GM19193 (cell line): ENCODE measurements around the gene SPTBN5.

ENCODE experiments used
- POLR2A ChIP-seq: IDR thresholded peaks from 4 replicates; pipeline ENCODE4 v1.6.1; 2011; ENCODE audit not compliant: insufficient read depth, insufficient read length; ENCODE audit errors: extremely low read depth

Gene SPTBN5

DNA sequence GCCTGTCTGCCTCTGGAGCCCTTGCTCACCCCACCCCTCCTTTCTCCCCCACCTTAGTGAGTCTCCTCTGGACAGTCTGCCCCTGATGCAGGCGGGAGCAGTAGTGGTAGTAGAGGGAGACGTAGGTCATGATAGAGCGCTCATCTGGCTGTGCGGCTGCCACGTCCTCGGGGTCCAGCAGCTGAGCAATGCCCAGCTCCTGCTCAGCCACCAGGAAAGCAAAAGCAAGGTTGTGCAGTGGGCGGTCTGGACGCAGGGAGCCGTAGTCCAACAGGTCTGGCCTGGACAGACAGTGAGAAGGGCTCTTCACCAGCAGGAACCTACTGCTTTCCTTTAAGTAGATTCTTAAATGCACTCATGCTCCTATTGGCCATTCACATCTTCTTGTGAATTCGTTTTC is 6.7 kb downstream of the SPTBN5 start:
- no peak for TF ChIP-seq POLR2A

DNA sequence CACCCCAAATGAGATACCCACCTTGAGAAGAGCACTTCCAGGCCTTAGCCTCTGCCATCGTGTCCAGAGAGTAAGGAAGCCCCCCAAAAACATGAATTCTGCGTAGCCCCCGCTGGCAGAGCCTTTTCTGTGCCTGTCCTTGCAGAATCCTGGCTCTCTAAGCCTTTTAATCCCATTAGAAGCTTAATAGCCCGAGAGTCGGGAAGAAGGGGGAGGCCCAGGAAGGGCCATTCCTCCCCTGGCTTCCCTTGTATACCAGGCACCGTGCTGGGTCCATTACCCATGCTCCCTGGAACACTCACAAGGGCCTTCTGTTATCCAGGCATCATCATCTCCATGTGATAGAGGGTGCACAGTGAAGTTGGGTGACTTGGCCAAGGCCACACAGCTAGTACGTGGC is 7.1 kb downstream of the SPTBN5 start:
- TF ChIP-seq POLR2A = no peak

DNA sequence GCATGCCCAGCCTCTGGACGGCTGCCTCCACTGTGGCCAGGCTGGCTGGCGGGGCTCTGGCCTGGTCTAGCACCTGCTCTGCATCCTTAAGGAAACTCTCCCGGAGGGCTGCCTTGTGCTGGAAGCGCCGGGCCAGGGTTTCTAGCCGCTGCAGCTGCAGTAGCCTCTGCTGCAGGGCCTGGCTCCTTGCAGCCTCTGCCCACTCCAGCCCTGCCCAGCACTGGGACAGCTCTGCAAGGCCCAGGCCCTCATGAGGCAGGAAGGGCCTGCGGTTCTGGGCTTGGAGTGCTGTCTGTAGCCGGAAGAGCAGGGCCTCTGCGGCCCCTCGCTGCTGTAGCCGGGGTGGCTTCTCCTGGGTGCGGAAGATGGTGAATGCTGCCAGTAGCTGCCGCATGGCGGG is 8.0 kb downstream of the SPTBN5 start:
- no peak for TF ChIP-seq POLR2A

DNA sequence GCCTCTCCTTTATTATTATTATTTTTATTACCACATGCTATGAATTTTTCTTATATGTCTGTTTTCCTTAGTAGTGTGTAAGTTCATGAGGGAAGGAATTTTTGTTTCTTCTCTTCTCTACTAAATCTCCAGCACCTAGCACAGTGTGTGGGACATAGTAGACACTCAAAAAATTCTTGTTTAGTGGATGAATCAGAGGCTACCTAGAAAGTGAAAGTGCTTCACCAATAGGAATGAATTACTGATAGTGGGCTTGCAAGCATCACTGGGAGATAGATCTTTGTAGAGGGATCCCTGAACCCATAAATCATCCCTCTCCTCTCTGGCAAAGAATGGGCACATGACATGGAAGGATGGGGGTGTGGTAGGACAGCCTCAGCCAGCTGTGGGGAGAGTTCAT is 8.5 kb downstream of the SPTBN5 start:
- TF ChIP-seq POLR2A = no peak

DNA sequence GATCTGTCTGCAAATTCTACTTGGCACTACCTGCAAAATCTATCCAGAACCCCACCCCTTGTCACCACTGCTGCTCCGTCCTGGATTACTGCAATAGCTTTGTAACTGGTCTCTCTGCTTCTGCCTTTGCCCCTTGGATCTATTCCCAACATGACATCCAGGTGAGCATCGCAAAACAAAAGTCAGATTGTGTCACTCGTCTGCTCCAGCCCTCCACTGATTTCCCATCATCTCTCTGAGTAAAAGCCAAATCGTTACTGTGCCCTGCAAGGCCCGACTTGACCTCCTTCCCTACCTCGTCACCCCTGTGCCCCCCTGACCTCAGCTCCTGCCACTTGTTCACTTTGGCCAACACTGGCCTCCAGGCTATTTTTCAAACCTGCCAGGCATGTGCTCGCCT is 9.4 kb downstream of the SPTBN5 start:
- no peak for TF ChIP-seq POLR2A

DNA sequence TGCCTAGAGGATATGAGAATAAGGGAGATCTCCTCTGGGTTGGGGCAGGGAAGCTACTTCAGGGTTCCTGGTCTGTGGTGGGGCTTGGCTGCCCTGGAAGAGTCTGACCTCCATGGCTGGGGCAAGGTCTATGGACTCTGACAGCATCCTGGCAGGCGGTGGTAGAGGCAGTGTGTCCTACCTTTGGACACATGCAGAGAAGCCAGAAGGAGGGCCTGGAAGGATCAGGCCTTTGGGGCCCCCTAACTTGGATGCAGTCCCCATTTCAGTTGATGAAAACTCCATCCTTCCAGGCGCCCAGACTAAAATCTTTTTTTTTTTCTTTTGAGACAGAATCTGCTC is 10.4 kb downstream of the SPTBN5 start:
- TF ChIP-seq POLR2A = no peak

DNA sequence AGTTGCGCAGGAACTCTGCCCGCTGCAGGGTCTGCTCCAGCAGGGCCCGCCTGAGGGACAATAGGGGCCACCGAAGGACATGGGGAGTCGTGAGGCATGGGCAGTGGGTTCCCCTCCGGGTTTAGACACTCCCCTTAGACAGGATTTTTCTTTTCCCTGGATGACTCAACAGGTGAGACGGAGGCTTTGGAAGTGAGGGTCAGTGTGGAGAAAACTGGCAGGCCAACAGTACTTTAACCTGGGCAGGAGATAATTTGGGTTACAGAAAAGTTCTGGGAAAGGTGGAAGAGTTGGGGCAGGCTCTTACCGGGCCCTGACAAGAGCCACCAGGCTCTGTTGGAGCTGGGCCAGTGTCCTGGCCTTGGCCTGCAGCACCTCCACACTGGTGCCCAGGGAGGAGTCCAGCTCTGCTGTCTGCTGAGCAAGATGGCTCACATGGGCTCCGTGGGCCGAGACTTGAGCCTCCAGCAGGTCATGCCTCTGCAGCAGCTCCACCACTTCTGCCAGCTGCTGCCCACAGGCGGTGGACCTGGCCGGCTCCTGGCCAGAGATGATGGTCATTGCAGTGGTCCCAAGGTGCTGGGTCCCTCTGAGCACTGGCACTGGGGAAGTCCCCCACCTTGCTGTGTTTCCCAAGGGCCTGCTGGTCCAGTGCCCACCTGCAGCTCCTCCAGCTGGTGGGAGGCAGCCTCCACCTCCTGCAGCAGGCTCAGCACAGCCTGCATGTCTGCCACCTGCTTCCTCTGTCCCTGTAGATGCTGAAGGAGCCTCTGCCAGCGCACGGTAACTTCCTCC is 11.0 kb downstream of the SPTBN5 start:
- no peak for TF ChIP-seq POLR2A

DNA sequence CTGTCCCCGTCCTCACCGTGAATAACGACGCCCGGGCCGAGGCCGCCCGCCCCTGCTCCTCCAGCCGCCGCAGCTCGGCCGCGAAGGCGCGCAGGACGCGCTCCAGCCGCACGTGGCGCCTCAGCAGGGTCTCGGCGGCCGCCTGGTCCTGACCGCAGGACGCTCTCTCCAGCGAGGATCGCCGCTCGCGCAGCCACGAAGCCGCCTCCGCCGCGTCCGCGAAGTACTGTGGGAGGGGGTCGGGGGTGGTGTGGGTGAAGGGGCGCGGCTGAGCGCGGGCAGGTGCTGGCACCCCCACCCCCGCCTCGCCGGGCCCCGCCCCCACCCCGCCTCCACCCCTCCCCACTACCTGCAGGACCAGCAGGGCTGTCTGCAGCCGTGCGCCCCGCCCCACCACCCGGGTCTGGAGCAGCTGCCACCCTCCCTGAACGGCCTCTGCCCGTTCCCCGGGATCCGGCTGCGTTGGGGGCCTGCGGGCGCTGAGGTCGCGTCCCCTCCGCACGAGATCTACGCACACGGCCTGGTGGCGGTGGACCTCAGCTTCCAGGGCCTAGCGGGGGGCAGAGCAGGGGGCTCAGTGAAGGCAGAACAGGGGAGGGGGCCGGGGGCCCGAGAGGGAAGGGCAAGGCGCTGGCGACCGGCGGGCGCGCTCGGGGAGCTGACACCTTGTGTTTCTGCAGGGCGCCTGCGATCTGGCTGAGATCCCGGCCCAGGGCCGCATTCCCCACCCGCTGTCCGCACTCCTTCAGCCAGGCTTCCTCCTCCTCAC is 11.7 kb downstream of the SPTBN5 start:
- TF ChIP-seq POLR2A = no peak

DNA sequence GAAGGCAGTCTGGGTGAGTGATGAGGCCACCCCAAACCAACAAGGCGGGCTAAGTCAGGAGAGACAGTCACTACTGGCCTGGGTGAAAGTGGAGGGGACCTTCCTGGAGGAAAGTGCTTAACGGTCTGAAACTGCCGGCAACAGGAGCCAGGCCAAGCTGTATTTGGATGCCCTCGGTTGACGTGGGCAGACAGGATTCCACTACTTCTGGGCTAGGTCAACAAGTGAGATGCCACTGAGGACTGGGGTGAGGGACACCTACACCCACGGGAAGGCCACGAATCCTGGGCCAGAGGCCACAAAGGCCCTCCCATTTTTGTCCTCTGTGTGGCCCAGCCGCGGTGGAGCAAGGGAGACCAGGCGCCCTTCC is 12.3 kb downstream of the SPTBN5 start:
- no peak for TF ChIP-seq POLR2A

DNA sequence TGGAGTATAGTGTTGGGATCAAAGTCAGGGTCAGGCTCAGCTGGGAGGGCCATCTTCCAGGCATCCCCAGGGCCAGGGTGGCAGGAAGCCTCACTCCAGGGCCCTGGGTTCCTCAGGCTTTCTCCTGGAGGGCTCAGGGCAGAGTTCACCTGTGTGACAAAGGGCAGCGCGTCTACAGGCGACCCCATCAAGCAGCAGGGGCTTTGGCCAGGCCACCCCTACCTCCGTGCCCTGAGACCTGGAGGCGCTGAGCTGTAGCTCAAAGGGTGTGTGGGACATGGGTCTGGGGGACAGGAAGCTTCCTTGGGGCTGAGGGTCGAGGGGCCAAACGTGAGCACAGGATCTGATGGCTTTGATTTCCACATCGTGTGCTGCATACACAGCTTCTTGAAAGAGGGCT is 12.8 kb downstream of the SPTBN5 start:
- TF ChIP-seq POLR2A = no peak

DNA sequence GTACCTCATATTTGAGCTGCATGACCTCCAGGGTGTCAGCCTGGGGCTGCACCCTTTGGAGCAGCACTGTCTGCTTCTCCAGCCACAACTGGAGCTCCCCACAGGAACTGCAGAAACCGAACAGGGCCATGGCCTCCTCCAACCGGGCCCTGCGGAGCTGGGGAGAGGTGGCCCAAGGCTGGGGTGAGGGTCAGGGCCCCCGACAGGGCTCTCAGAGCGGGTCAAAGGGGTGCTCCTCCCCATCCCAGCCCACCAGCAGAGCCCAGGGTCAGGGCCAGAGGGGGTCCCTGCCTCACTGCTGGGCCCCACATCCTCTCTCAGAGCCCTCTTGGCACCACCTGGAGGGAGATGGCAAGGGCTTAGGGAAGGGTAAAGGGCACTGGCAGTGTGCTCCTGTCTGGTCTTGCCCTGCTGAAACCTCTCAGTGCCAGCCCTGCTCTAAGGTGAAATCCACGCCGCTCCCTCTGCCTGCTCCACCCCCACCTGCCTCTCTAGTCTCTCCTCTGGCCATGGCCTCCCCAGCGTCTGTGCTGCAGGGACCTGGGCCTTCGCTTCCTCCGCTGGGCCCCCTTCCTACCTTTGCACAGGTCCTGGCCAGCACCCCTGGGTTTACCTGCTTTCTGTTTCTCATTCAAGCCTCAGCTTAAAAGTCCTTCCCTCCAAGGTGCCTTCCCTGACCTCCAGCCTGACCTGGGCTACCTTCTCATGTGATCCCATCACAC is 13.5 kb downstream of the SPTBN5 start:
- TF ChIP-seq POLR2A = no peak

DNA sequence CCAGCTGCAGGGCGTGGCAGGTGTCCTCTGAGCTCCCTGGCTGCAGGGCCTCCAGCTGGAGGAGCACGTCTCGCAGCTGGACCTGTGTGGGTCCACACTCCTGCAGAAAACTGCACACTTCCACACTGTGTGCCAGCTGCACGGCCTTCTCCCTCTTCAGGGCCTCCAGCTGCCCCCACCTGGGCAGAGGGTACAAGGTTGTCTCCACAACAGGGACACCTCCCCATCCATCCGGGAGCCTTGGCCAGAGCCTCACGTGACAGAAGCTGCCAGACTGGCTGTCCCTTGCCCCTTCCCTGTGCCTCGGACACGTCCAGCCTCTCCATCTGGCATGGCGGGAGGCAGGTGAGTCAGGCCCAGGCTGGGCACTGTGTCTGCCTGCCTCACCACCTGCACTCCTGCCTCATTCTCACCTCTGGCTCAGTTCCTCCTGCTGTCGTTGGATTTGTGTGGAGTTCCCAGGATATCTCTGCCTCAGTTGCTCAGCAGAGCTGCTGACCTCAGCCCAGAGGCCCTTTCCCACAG is 14.5 kb downstream of the SPTBN5 start:
- TF ChIP-seq POLR2A = no peak

DNA sequence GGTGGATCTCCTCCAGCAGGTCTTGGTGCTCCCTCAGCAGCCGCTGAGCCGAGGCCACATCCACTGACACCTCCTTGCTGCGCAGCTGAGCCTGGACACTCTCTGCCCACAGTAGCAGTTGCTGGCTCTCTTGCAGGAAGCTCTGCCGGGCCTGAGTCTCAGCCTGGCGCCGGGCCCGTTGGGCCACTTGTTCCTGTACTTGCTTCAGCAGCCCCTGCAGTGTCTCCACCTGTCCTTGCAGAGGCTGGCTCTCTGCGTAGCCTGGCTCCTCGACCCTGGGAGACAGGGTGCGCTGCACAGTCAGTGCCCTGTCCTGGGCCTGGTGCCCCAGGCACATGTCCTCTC is 15.5 kb downstream of the SPTBN5 start:
- no peak for TF ChIP-seq POLR2A

DNA sequence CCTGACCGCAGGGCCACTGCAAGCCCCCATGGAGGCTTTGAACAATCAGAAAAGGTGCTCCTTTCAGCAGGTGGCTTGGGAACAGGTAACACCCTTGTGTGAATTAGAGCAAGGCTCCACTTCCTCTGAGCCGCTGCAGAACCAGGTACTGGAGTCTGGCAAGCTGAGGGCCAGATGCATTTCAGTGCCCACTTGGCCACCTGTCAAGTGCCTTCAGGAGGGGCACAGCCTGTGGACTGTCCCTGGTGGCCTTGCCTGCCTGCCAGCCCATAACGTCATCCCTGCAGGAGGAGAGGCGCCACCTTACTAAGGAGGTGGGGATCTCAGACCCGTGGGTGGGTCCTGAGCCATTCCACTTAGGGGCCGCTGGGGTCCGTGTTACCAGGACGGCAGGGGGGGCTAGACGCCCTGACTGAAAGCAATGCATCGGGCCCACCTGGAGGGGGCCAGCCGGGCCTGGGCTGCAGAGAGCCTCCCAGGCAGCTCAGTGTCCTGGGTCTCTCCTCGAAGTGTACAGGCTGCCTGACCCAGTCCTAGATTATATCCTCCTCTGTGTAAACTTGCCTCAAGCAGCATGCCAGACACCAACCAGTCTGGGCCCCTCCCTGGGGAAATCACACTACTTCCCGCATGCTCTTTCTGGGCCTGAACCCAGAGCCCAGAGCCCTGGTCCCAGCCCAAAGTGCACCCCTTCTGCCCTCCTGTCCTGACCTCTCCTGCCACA is 16.1 kb downstream of the SPTBN5 start:
- no peak for TF ChIP-seq POLR2A

DNA sequence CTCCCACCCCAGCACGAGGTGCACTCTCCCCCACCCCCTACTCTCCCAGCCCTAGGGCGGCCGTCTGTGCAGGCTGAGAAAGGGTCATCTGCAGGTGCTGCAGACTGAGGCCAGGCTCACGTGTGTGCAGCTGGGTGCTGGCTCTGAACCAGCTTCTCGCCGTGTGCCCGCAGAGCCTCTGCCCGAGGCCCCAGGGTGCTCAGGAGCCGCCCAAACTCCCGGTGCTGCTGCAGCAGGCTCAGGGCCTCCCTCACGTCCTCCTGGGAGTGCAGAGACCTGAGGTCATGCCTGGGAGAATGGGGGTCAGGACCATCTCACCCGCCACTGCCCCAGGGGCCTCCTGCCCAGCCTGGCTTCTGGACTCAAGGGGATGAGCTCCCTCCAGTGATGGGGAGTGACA is 17.2 kb downstream of the SPTBN5 start:
- TF ChIP-seq POLR2A = no peak
